Measurements from ENCODE around the gene RERE.
"Not testable (repeated sequence)": the region's sequence is repeated elsewhere in the genome, so short reads cannot be mapped to it uniquely, and the experiment has no call there.

Gene RERE

DNA sequence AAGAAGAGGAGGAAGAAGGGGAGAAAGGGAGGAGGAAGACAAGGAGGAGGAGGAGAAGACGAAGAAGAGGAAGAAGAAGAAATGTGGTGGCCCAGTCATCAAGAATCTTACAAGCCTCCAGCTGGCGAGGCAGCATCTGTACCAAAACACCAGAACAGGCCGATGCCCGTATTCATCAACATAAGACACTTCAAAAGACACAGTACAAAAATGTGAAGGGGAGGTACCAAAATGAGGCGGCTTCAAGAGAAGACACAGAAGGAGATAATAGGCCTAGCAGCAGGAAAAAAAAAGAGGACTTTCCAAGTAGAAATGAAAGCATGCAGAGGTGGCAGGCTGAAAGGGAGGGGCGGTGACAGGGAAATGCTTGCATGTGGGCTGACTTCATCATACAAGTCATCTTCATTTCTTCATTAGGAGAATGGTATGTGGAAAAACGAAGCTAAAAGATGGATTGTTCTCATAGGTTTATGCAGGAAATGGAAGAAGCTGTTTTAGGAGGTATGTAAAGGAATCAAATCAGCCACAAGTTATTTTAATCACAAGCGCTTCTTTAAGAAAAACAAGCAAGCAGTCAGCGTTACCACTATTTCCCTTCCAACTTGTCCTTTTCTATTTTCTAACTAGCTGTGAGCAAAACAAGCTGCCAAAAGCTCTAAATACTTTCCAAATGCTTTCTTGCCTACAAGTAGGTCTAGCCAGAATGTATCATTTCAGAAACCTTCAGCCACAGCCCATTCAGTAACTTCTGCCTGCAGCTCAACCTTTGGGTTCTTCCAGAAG, 307.2 kb downstream of the RERE start:
- H3K4me3 ChIP-seq (ENCODE audit: low read length): peak overlapping the region; percentile 7

DNA sequence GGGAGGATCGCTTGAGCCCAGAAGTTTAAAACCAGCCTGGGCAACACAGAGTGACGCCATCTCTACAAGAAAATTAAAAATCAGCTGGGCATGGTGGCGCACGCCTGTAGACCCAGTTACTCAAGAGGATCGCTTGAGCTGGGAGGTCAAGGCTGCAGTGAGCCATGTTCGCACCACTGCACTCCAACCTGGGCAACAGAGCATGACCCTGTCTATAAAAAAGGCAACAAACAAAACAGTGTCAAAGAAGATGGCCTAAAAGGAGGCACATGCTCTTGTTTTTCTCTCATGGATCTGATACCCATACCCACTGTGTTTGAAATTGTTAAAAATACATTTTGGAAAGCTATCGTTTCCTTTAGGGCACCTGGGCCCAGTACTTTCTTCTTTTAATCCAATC, 307.9 kb downstream of the RERE start:
- H3K36me3 ChIP-seq (ENCODE audit: control insufficient read depth, insufficient read depth, low read length): no peaks in the 10 kb centered on the region
- H3K27ac ChIP-seq (ENCODE audit: low read depth, low read length): peak overlapping the region; percentile 72
- H3K9ac ChIP-seq (ENCODE audit: low read length): no peak overlapping the region
- no peak overlapping the region for H3K4me3 ChIP-seq (ENCODE audit: low read length)
- no peaks in the 10 kb centered on the region for H3K27me3 ChIP-seq (ENCODE audit: control insufficient read depth, insufficient read depth, low read length)
- peaks cover 5% of the 10 kb centered on the region for H3K4me1 ChIP-seq (ENCODE audit: control insufficient read depth, insufficient read depth, low read length)

More for the DNA sequence above, 307.2 kb downstream of the RERE start:
- H3K27me3 ChIP-seq (ENCODE audit: control insufficient read depth, insufficient read depth, low read length): no peaks in the 10 kb centered on the region
- H3K9ac ChIP-seq (ENCODE audit: low read length): no peak overlapping the region
- H3K36me3 ChIP-seq (ENCODE audit: control insufficient read depth, insufficient read depth, low read length): no peaks in the 10 kb centered on the region
- peaks cover 5% of the 10 kb centered on the region for H3K4me1 ChIP-seq (ENCODE audit: control insufficient read depth, insufficient read depth, low read length)
- H3K27ac ChIP-seq (ENCODE audit: low read depth, low read length): peak overlapping the region; percentile 72

DNA sequence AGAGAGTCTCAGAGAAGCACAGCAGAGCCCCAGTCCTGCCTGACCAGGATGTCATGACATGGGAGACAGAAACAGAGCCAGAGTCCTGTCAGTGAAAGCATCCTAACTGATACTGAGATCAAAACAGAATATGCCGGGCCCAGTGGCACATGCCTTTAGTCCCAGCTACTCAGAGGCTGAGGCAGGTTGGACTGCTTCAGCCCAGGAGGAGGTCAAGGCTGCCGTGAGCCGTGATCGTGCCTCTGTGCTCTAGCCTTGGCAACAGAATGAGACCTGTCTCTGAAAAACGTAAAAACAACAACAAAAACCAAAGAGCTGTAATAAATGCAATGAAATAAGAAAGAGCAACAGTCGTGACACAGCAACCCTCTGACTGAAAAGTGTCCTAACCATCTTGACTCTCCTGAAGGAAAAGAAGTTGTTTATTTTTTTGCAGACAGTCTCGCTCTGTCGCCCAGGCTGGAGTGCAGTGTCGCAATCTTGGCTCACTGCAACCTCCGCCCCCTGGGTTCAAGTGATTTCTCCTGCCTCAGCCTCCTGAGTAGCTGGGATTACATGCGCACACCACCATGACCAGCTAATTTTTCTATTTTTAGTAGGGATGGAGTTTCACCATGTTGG, 310.3 kb downstream of the RERE start:
- H3K4me1 ChIP-seq (ENCODE audit: control insufficient read depth, insufficient read depth, low read length): peaks cover 5% of the 10 kb centered on the region
- no peaks in the 10 kb centered on the region for H3K36me3 ChIP-seq (ENCODE audit: control insufficient read depth, insufficient read depth, low read length)
- no peak overlapping the region for H3K9ac ChIP-seq (ENCODE audit: low read length)
- H3K27me3 ChIP-seq (ENCODE audit: control insufficient read depth, insufficient read depth, low read length): no peaks in the 10 kb centered on the region
- H3K4me3 ChIP-seq (ENCODE audit: low read length): no peak overlapping the region
- H3K27ac ChIP-seq (ENCODE audit: low read depth, low read length): peak overlapping the region; percentile 19

GRCh38 chr1:8506456-8506855, 311.0 kb downstream of the RERE start:
- Histone ChIP-seq H3K9ac (ENCODE audit: low read length) (no peak overlapping the region), H3K4me3 (ENCODE audit: low read length) (no peak overlapping the region), H3K4me1 (ENCODE audit: control insufficient read depth, insufficient read depth, low read length) (peaks cover 5% of the 10 kb centered on the region), H3K27me3 (ENCODE audit: control insufficient read depth, insufficient read depth, low read length) (no peaks in the 10 kb centered on the region), H3K27ac (ENCODE audit: low read depth, low read length) (no peak overlapping the region), H3K36me3 (ENCODE audit: control insufficient read depth, insufficient read depth, low read length) (no peaks in the 10 kb centered on the region)

DNA sequence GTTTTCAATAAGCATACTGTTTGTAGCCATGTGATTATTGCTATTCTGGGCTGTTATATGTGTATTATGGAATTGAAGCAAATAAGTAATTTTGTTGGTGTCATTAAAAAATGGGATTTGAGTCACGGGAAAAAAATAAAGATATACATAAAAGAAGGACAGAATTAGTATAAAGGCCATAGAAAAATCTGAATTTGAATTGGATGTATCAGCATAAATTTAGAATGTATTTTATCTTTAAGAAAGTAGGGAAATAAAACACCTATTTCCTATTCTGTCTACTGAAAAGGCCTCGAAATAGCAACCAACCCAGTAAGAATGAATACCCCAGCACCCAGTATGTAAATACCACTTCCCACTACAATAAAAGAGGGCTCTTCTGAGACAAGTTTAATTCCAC, 313.6 kb downstream of the RERE start:
- Histone ChIP-seq H3K4me3 (ENCODE audit: low read length) (no peak overlapping the region), H3K27me3 (ENCODE audit: control insufficient read depth, insufficient read depth, low read length) (no peaks in the 10 kb centered on the region), H3K9ac (ENCODE audit: low read length) (no peak overlapping the region), H3K27ac (ENCODE audit: low read depth, low read length) (no peak overlapping the region), H3K36me3 (ENCODE audit: control insufficient read depth, insufficient read depth, low read length) (no peaks in the 10 kb centered on the region), H3K4me1 (ENCODE audit: control insufficient read depth, insufficient read depth, low read length) (no peaks in the 10 kb centered on the region)

GRCh38 chr1:8502949-8503348, 314.5 kb downstream of the RERE start:
- not testable (repeated sequence) for H3K27me3 ChIP-seq (ENCODE audit: control insufficient read depth, insufficient read depth, low read length); H3K27ac ChIP-seq (ENCODE audit: low read depth, low read length); H3K4me1 ChIP-seq (ENCODE audit: control insufficient read depth, insufficient read depth, low read length); H3K9ac ChIP-seq (ENCODE audit: low read length); H3K4me3 ChIP-seq (ENCODE audit: low read length); H3K36me3 ChIP-seq (ENCODE audit: control insufficient read depth, insufficient read depth, low read length)

- H3K27ac ChIP-seq (ENCODE audit: low read depth, low read length): no peak overlapping the region
- no peak overlapping the region for H3K9ac ChIP-seq (ENCODE audit: low read length)
- H3K4me1 ChIP-seq (ENCODE audit: control insufficient read depth, insufficient read depth, low read length): no peaks in the 10 kb centered on the region
- H3K4me3 ChIP-seq (ENCODE audit: low read length): no peak overlapping the region
- H3K36me3 ChIP-seq (ENCODE audit: control insufficient read depth, insufficient read depth, low read length): peaks cover 4% of the 10 kb centered on the region
- H3K27me3 ChIP-seq (ENCODE audit: control insufficient read depth, insufficient read depth, low read length): no peaks in the 10 kb centered on the region
These were observed 320.1 kb downstream of the RERE start for GRCh38 chr1:8497210-8497819.

DNA sequence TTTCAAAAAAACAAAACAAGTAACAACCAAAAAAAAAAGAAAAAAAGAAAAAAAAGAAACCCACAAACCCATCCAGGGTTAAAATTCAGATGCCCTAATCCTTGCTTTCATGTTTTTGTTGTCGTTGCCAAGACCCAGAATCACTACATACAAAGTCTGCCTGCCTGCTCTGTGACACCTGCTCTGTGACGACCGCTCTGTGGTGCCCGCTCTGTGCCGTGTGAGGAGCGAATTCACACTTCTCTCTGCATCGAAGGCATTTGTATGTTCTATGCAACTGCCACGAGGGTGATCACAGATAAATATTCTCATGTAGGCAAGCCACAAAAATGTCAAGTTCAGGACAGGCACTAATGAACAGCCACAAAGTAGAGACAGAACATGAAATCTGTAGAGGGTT, 321.0 kb downstream of the RERE start:
- H3K36me3 ChIP-seq (ENCODE audit: control insufficient read depth, insufficient read depth, low read length): peaks cover 4% of the 10 kb centered on the region
- H3K27me3 ChIP-seq (ENCODE audit: control insufficient read depth, insufficient read depth, low read length): no peaks in the 10 kb centered on the region
- no peak overlapping the region for H3K4me3 ChIP-seq (ENCODE audit: low read length)
- no peaks in the 10 kb centered on the region for H3K4me1 ChIP-seq (ENCODE audit: control insufficient read depth, insufficient read depth, low read length)
- H3K9ac ChIP-seq (ENCODE audit: low read length): no peak overlapping the region
- no peak overlapping the region for H3K27ac ChIP-seq (ENCODE audit: low read depth, low read length)

DNA sequence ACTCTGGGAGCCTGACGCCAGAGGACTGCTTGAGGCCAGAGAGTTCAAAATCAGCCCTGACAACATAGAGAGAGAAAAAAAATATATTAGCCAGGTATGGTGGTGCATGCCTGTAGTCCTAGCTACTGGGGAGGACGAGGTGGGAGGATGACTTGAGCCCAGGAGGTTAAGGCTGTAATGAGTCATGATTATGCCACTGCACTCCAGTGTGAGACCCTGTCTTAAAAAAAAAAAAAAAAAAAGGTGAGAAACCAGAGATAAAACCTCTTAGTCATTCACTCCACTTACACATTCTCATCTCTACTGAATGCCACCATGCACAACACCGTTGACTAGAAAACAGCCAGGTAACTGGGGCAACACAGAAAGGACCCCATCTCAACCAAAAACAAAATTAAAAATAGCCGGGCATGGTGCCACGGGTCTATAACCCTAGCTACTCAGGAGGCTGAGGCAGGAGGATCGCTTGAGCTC, 321.5 kb downstream of the RERE start:
- Histone ChIP-seq H3K9ac (ENCODE audit: low read length) (no peak overlapping the region), H3K27ac (ENCODE audit: low read depth, low read length) (no peak overlapping the region), H3K27me3 (ENCODE audit: control insufficient read depth, insufficient read depth, low read length) (no peaks in the 10 kb centered on the region), H3K4me1 (ENCODE audit: control insufficient read depth, insufficient read depth, low read length) (no peaks in the 10 kb centered on the region), H3K4me3 (ENCODE audit: low read length) (no peak overlapping the region), H3K36me3 (ENCODE audit: control insufficient read depth, insufficient read depth, low read length) (peaks cover 4% of the 10 kb centered on the region)

- no peak overlapping the region for H3K9ac ChIP-seq (ENCODE audit: low read length)
- peaks cover 4% of the 10 kb centered on the region for H3K36me3 ChIP-seq (ENCODE audit: control insufficient read depth, insufficient read depth, low read length)
- H3K27ac ChIP-seq (ENCODE audit: low read depth, low read length): no peak overlapping the region
- no peaks in the 10 kb centered on the region for H3K27me3 ChIP-seq (ENCODE audit: control insufficient read depth, insufficient read depth, low read length)
- H3K4me3 ChIP-seq (ENCODE audit: low read length): no peak overlapping the region
- no peaks in the 10 kb centered on the region for H3K4me1 ChIP-seq (ENCODE audit: control insufficient read depth, insufficient read depth, low read length)
These were observed 322.8 kb downstream of the RERE start for GRCh38 chr1:8494681-8495080.

DNA sequence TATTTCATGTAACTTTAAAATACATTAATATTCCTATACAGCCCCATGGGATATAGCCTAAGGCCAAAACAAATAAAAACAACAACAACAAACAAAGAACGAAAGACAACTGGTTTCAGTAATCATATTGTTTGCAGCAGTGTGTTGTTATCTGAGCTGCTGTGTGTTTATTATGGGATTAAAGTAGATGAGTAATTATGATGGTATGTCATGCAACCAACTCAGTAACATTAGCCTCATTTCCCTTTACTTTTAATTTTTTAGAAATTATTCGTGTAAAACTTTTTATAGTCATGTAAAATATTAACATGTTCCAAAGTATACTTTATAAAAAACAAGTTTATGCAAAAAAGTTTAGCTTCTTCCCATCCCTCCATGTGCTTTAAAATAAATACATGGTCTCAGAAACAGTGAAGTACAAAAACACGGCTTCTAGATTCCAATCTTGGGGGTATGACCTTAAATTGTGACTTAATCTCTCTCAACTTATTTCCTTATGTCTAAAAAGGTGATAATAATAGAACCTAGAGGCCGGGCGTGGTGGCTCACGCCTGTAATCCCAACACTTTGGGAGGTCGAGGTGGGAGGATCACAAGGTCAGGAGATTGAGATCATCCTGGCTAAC, 323.4 kb downstream of the RERE start:
- peaks cover 4% of the 10 kb centered on the region for H3K36me3 ChIP-seq (ENCODE audit: control insufficient read depth, insufficient read depth, low read length)
- no peak overlapping the region for H3K4me3 ChIP-seq (ENCODE audit: low read length)
- H3K4me1 ChIP-seq (ENCODE audit: control insufficient read depth, insufficient read depth, low read length): no peaks in the 10 kb centered on the region
- H3K27me3 ChIP-seq (ENCODE audit: control insufficient read depth, insufficient read depth, low read length): no peaks in the 10 kb centered on the region
- no peak overlapping the region for H3K9ac ChIP-seq (ENCODE audit: low read length)
- no peak overlapping the region for H3K27ac ChIP-seq (ENCODE audit: low read depth, low read length)

DNA sequence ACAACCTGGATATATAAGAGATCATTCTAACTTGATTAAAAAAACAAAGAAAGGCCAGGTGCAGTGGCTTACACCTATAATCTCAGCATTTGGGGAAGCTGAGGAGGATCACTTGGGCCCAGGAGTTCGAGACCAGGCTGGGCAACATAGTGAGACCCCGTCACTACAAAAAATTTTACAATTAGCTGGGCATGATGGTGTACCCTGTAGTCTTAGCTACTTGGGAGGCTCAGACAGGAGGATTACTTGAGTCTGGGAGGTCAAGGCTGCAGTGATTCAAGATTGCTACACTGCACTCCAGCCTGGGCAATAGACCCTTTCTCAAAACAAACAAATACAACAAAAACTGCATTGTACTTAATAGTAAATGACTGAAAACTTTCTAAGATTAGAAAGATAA, 330.2 kb downstream of the RERE start:
- Histone ChIP-seq H3K4me1 (ENCODE audit: control insufficient read depth, insufficient read depth, low read length) (no peaks in the 10 kb centered on the region), H3K9ac (ENCODE audit: low read length) (no peak overlapping the region), H3K36me3 (ENCODE audit: control insufficient read depth, insufficient read depth, low read length) (no peaks in the 10 kb centered on the region), H3K4me3 (ENCODE audit: low read length) (no peak overlapping the region), H3K27ac (ENCODE audit: low read depth, low read length) (no peak overlapping the region), H3K27me3 (ENCODE audit: control insufficient read depth, insufficient read depth, low read length) (no peaks in the 10 kb centered on the region)

Measured in rectal smooth muscle tissue (tissue), 1 donor.